Natural killer cell (primary cell): ENCODE data around the gene TRPC4. TPM values are rescaled to one million over a fixed set of nuclear protein-coding genes. Genes with fewer than 3 reads are reported as not detected.

Experiments used
- ATAC-seq, 3 donors: fragments of 150-1000 bp in 2 of 3; fragments of 200-7000 bp in 1 of 3; cut with Tn5 transposase; 1 replicate in 1 of 3; 2 replicates in 2 of 3; pipeline ENCODE4 v1.10.0; 2021; ENCODE audit warnings: mild to moderate bottlenecking in 2 of 3, moderate library complexity in 2 of 3
- DNase-seq, 2 donors: peaks; one replicate each; pipeline versions ENCODE4 v3.0.0 to v3.0.0-alpha.2; 2013 to 2021; ENCODE audit warnings: mixed read lengths in 1 of 2
- H3K27ac ChIP-seq: one replicate; pipeline ENCODE4 v1.5.1; 2013; ENCODE audit warnings: mild to moderate bottlenecking, low read length
- H3K27me3 ChIP-seq: one replicate; pipeline ENCODE4 v1.6.1; 2013; ENCODE audit warnings: low read length; ENCODE audit not compliant: control insufficient read depth, insufficient read depth
- H3K36me3 ChIP-seq: one replicate; pipeline ENCODE4 v1.6.1; 2013; ENCODE audit warnings: low read length; ENCODE audit not compliant: control insufficient read depth, insufficient read depth
- H3K4me1 ChIP-seq: one replicate; pipeline ENCODE4 v1.6.1; 2013; ENCODE audit warnings: low read length; ENCODE audit not compliant: control insufficient read depth, insufficient read depth
- H3K4me3 ChIP-seq: one replicate; pipeline ENCODE4 v1.5.1; 2013; ENCODE audit warnings: low read length
- H3K9me3 ChIP-seq: one replicate; pipeline ENCODE4 v1.6.1; 2013; ENCODE audit warnings: low read length; ENCODE audit not compliant: control insufficient read depth, insufficient read depth
- H3K27ac Mint-ChIP-seq, 2 donors: one replicate each; pipeline ENCODE4 v1.8.0; 2022; ENCODE audit warnings: mild to moderate bottlenecking in 2 of 2, mixed read lengths in 2 of 2, moderate library complexity in 1 of 2
- H3K27me3 Mint-ChIP-seq, 2 donors: one replicate each; pipeline ENCODE4 v1.8.0; 2022; ENCODE audit warnings: low read depth in 2 of 2, mixed read lengths in 2 of 2
- H3K36me3 Mint-ChIP-seq: one replicate; pipeline ENCODE4 v1.8.0; 2022; ENCODE audit warnings: mixed read lengths
- H3K4me1 Mint-ChIP-seq, 2 donors: one replicate each; pipeline ENCODE4 v1.8.0; 2022; ENCODE audit warnings: mixed read lengths in 2 of 2
- H3K4me3 Mint-ChIP-seq: one replicate; pipeline ENCODE4 v1.8.0; 2022; ENCODE audit warnings: mild to moderate bottlenecking, moderate library complexity, mixed read lengths
- H3K9me3 Mint-ChIP-seq, 2 donors: one replicate each; pipeline ENCODE4 v1.8.0; 2022; ENCODE audit warnings: mixed read lengths in 2 of 2
- WGBS: methylation state at CpG from one replicate; pipeline ENCODE4 v1.1.7; 2013; ENCODE audit warnings: missing lambda C conversion rate; ENCODE audit not compliant: insufficient coverage; 5-methylcytosine and 5-hydroxymethylcytosine counted together
- intact Hi-C: fragments of 100-400 bp; cut with micrococcal nuclease; formaldehyde crosslinking; loops from one replicate; pipeline ENCODE4 v1.14.2; 2022
- total RNA-seq, 4 donors: library from RNA; stranded (reverse); fragments of 120-200 nt in 1 of 4; gene quantifications; one replicate each; pipeline versions ENCODE4 v1.2.3 to v1.2.4, GENCODE V29; 2013 to 2022
- TF ChIP-seq, protein P1 (sequence below): fragments of 200-600 bp; IDR thresholded peaks from one replicate; pipeline ENCODE4 v1.8.0; 2022; ENCODE audit warnings: antibody characterized with exemption

Gene TRPC4
- total RNA-seq, 3 donors from 2014 or later (not counting 1 experiment from before 2014, with no cell fraction given), result not detected

GRCh38 chr13:37914781-37915391 is 45.3 kb upstream of the TRPC4 start:
- intact Hi-C loops, result no loop called here
- Histone ChIP-seq H3K36me3 (no peaks in the 10 kb centered on the region), H3K9me3 (no peaks in the 10 kb centered on the region), H3K27me3 (no peaks in the 10 kb centered on the region), H3K4me3 (no peak overlapping the region), H3K27ac (no peak overlapping the region), H3K4me1 (no peaks in the 10 kb centered on the region)
- DNase-seq, result no peak
- Mint-ChIP-seq H3K4me1 (no peaks in the 10 kb centered on the region), H3K9me3 (peaks cover 6 to 18% of the 10 kb centered on the region in 2 donors), H3K27me3 (no peaks in the 10 kb centered on the region), H3K27ac (no peak overlapping the region), H3K36me3 (no peaks in the 10 kb centered on the region), H3K4me3 (no peak overlapping the region)
- TF ChIP-seq, protein P1, sequence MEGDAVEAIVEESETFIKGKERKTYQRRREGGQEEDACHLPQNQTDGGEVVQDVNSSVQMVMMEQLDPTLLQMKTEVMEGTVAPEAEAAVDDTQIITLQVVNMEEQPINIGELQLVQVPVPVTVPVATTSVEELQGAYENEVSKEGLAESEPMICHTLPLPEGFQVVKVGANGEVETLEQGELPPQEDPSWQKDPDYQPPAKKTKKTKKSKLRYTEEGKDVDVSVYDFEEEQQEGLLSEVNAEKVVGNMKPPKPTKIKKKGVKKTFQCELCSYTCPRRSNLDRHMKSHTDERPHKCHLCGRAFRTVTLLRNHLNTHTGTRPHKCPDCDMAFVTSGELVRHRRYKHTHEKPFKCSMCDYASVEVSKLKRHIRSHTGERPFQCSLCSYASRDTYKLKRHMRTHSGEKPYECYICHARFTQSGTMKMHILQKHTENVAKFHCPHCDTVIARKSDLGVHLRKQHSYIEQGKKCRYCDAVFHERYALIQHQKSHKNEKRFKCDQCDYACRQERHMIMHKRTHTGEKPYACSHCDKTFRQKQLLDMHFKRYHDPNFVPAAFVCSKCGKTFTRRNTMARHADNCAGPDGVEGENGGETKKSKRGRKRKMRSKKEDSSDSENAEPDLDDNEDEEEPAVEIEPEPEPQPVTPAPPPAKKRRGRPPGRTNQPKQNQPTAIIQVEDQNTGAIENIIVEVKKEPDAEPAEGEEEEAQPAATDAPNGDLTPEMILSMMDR, result no peak
- WGBS, result 33% methylated on average over 2 of the region's 2 CpGs
- no peak for ATAC-seq

GRCh38 chr13:37910790-37911189 is 41.2 kb upstream of the TRPC4 start:
- TF ChIP-seq, protein P1, result no peak

GRCh38 chr13:37906880-37907279 is 37.3 kb upstream of the TRPC4 start:
- no peak for ATAC-seq
- Mint-ChIP-seq H3K4me1 (no peaks in the 10 kb centered on the region), H3K36me3 (peaks cover 5% of the 10 kb centered on the region), H3K9me3 (peaks cover 13 to 22% of the 10 kb centered on the region in 2 donors), H3K27me3 (no peaks in the 10 kb centered on the region), H3K4me3 (no peak overlapping the region), H3K27ac (no peak overlapping the region)
- TF ChIP-seq, protein P1, result no peak
- no peak overlapping the region for H3K27ac ChIP-seq
- intact Hi-C loops, result no loop called here
- no peaks in the 10 kb centered on the region for H3K36me3 ChIP-seq
- peaks cover 3% of the 10 kb centered on the region for H3K9me3 ChIP-seq
- H3K4me3 ChIP-seq, result no peak overlapping the region
- WGBS, result no CpG with 5 or more reads among the region's 1 CpG
- H3K27me3 ChIP-seq, result no peaks in the 10 kb centered on the region
- DNase-seq, result no peak
- no peaks in the 10 kb centered on the region for H3K4me1 ChIP-seq

More at GRCh38 chr13:37910790-37911189, 41.2 kb upstream of the TRPC4 start:
- Histone ChIP-seq H3K27ac (no peak overlapping the region), H3K4me3 (no peak overlapping the region), H3K4me1 (no peaks in the 10 kb centered on the region), H3K9me3 (no peaks in the 10 kb centered on the region), H3K36me3 (no peaks in the 10 kb centered on the region), H3K27me3 (no peaks in the 10 kb centered on the region)
- ATAC-seq, result no peak
- intact Hi-C loops, result no loop called here
- H3K9me3 Mint-ChIP-seq, result peaks cover 9 to 17% of the 10 kb centered on the region in 2 donors
- H3K27me3 Mint-ChIP-seq, result no peaks in the 10 kb centered on the region
- H3K4me3 Mint-ChIP-seq, result no peak overlapping the region
- H3K36me3 Mint-ChIP-seq, result no peaks in the 10 kb centered on the region
- H3K27ac Mint-ChIP-seq, result no peak overlapping the region
- no peaks in the 10 kb centered on the region for H3K4me1 Mint-ChIP-seq
- DNase-seq, result no peak
- WGBS, result 51% methylated on average over 1 of the region's 1 CpG

DNA sequence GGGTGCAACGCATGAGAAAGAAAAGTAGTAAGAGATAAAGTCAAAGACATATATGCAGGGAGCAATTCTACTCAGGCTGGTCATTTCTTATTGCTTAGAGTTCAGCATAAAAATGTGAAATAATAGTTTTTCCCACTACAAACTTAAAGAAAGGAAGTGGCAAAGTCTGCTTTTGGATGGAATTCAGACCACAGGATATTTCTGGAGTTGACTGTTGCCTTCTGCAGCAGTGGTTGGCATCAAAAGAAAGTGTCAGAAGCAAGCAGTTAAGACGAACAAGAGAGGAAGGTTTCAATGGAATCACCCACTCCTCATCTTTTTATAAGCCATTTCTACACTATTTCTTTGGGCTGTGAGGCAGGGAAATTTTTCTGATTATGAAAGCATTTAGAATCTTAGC is 36.2 kb upstream of the TRPC4 start:
- DNase-seq (no peak), ATAC-seq (no peak)
- Mint-ChIP-seq H3K4me3 (no peak overlapping the region), H3K36me3 (peaks cover 5% of the 10 kb centered on the region), H3K27me3 (no peaks in the 10 kb centered on the region), H3K4me1 (no peaks in the 10 kb centered on the region), H3K27ac (no peak overlapping the region), H3K9me3 (peaks cover 12 to 18% of the 10 kb centered on the region in 2 donors)
- intact Hi-C loops, result no loop called here
- 64% methylated on average over 2 of the region's 2 CpGs for WGBS
- Histone ChIP-seq H3K27me3 (no peaks in the 10 kb centered on the region), H3K4me1 (no peaks in the 10 kb centered on the region), H3K9me3 (peaks cover 3% of the 10 kb centered on the region), H3K27ac (no peak overlapping the region), H3K4me3 (no peak overlapping the region), H3K36me3 (no peaks in the 10 kb centered on the region)
- TF ChIP-seq, protein P1, result no peak
